ENCODE results near the gene RPS17.

GRCh38 chr15:82568986-82569385 is 28.7 kb upstream of the RPS17 start:
- TF ChIP-seq CTCF (IDR thresholded peaks at IDR 0.05) = no peak
- TF ChIP-seq POLR2A (IDR thresholded peaks at IDR 0.05) = no peak

All from adrenal gland (tissue), 5 donors.